Naive thymus-derived CD4-positive, alpha-beta T cell (primary cell): ENCODE results near the gene NAV2. TPM values are rescaled to one million over a fixed set of nuclear protein-coding genes. Genes with fewer than 3 reads are reported as not detected.

Experiments
- ATAC-seq: fragments of 150-1000 bp; cut with Tn5 transposase; 2 replicates; pipeline ENCODE4 v1.10.0; 2021; ENCODE audit warnings: mild to moderate bottlenecking, moderate library complexity
- CTCF ChIA-PET: fragments of 350-600 bp; sonication (Branson Sonifier 250); formaldehyde crosslinking; loops from one replicate; lab custom pipeline; 2021; ENCODE audit warnings: antibody characterized with exemption; lab: Charles Lee
- POLR2A ChIA-PET: fragments of 350-600 bp; sonication (Branson Sonifier 250); formaldehyde crosslinking; loops from one replicate; lab custom pipeline; 2021; ENCODE audit warnings: antibody characterized with exemption, inconsistent platforms; lab: Charles Lee
- DNase-seq, 9 donors: peaks; one replicate each; pipeline versions ENCODE4 v3.0.0 to v3.0.0-alpha.2; 2020 to 2022; ENCODE audit warnings: mixed read lengths in 1 of 9
- H3K27ac ChIP-seq: one replicate; pipeline ENCODE4 v1.7.0; 2013; ENCODE audit warnings: mild to moderate bottlenecking, low read depth, low read length, moderate library complexity
- H3K27me3 ChIP-seq, 2 donors: one replicate each; pipeline ENCODE4 v1.7.0; 2013; ENCODE audit warnings: low read length in 2 of 2, mild to moderate bottlenecking in 2 of 2, moderate library complexity in 2 of 2; ENCODE audit not compliant: control insufficient read depth in 2 of 2, insufficient read depth in 2 of 2
- H3K36me3 ChIP-seq, 3 experiments: 1 replicate in 2 of 3; 2 replicates in 1 of 3; pipeline ENCODE4 v1.7.0; 2013; ENCODE audit warnings: low read length in 3 of 3, mild to moderate bottlenecking in 3 of 3, moderate library complexity in 1 of 3; ENCODE audit not compliant: insufficient read depth in 3 of 3, control insufficient read depth in 2 of 3
- H3K4me1 ChIP-seq, 2 donors: one replicate each; pipeline ENCODE4 v1.7.0; 2013; ENCODE audit warnings: low read length in 2 of 2, mild to moderate bottlenecking in 2 of 2, moderate library complexity in 1 of 2; ENCODE audit not compliant: control insufficient read depth in 2 of 2, insufficient read depth in 2 of 2
- H3K4me3 ChIP-seq: 2 replicates; pipeline ENCODE4 v1.7.0; 2013; ENCODE audit warnings: mild to moderate bottlenecking, low read length
- H3K9me3 ChIP-seq, 3 experiments: 1 replicate in 2 of 3; 2 replicates in 1 of 3; pipeline ENCODE4 v1.7.0; 2013; ENCODE audit warnings: low read length in 3 of 3; ENCODE audit not compliant: control insufficient read depth in 2 of 3
- H3K27ac Mint-ChIP-seq, 9 donors: one replicate each; pipeline ENCODE4 v1.8.0; 2020 to 2022; ENCODE audit warnings: mixed read lengths in 9 of 9, mild to moderate bottlenecking in 8 of 9, moderate library complexity in 5 of 9, inconsistent platforms in 2 of 9
- H3K27me3 Mint-ChIP-seq, 5 donors: one replicate each; pipeline ENCODE4 v1.8.0; 2021 to 2022; ENCODE audit warnings: mixed read lengths in 5 of 5, mild to moderate bottlenecking in 1 of 5
- H3K36me3 Mint-ChIP-seq, 5 donors: one replicate each; pipeline ENCODE4 v1.8.0; 2020 to 2022; ENCODE audit warnings: mixed read lengths in 5 of 5, mild to moderate bottlenecking in 3 of 5, inconsistent platforms in 1 of 5
- H3K4me1 Mint-ChIP-seq, 7 donors: one replicate each; pipeline ENCODE4 v1.8.0; 2020 to 2022; ENCODE audit warnings: mixed read lengths in 7 of 7, mild to moderate bottlenecking in 3 of 7, inconsistent platforms in 1 of 7
- H3K4me3 Mint-ChIP-seq, 10 donors: one replicate each; pipeline ENCODE4 v1.8.0; 2020 to 2022; ENCODE audit warnings: mild to moderate bottlenecking in 10 of 10, mixed read lengths in 10 of 10, moderate library complexity in 6 of 10, inconsistent platforms in 2 of 10
- H3K9me3 Mint-ChIP-seq, 11 donors: one replicate each; pipeline ENCODE4 v1.8.0; 2020 to 2022; ENCODE audit warnings: mixed read lengths in 11 of 11, mild to moderate bottlenecking in 4 of 11, inconsistent platforms in 1 of 11, moderate library complexity in 1 of 11
- intact Hi-C, 2 donors: fragments of 100-400 bp; cut with micrococcal nuclease; formaldehyde crosslinking; loops; one replicate each; pipeline ENCODE4 v1.15.1; 2023
- polyA plus RNA-seq, 2 donors: library from polyadenylated mRNA; unstranded; fragments of 300-500 nt; fragmentation: Illumina TruSeq; gene quantifications; one replicate each; pipeline ENCODE4 v1.2.3, GENCODE V29; 2021
- total RNA-seq, 6 experiments: library from RNA in 5 of 6; stranded (reverse) in 5 of 6; gene quantifications; 1 replicate in 5 of 6; 2 replicates in 1 of 6; pipeline ENCODE4 v1.2.3 and lab custom pipeline; 2021 to 2026

Gene NAV2
- total and polyA plus RNA-seq, 7 experiments from 2014 or later: 0.24 to 2.2 (median 0.48) TPM; not detected in 2

GRCh38 chr11:20088397-20089225, 376.0 kb downstream of the NAV2 start:
- Mint-ChIP-seq H3K9me3 (peaks cover 0 to 3% (median 0%) of the 10 kb centered on the region in 11 donors), H3K27ac (peak overlapping the region in 1 of 9 donors; percentile 42), H3K27me3 (peaks cover 8 to 21% (median 12%) of the 10 kb centered on the region in 5 donors), H3K4me3 (no peak overlapping the region), H3K36me3 (no peaks in the 10 kb centered on the region), H3K4me1 (peaks cover 0 to 14% (median 4%) of the 10 kb centered on the region in 7 donors)
- H3K27ac ChIP-seq: no peak overlapping the region
- ChIA-PET CTCF (no interaction called here), POLR2A (no interaction called here)
- DNase-seq (no peak), ATAC-seq (no peak)
- no peaks in the 10 kb centered on the region for H3K36me3 ChIP-seq
- no peaks in the 10 kb centered on the region for H3K27me3 ChIP-seq
- intact Hi-C loops: no loop called here
- no peaks in the 10 kb centered on the region for H3K4me1 ChIP-seq
- no peaks in the 10 kb centered on the region for H3K9me3 ChIP-seq
- no peak overlapping the region for H3K4me3 ChIP-seq

GRCh38 chr11:20089367-20089766, 376.7 kb downstream of the NAV2 start:
- Mint-ChIP-seq H3K27me3 (peaks cover 8 to 21% (median 10%) of the 10 kb centered on the region in 5 donors), H3K4me3 (no peak overlapping the region), H3K4me1 (peaks cover 0 to 14% (median 0%) of the 10 kb centered on the region in 7 donors), H3K27ac (peak overlapping the region in 1 of 9 donors; percentile 42), H3K36me3 (no peaks in the 10 kb centered on the region), H3K9me3 (peaks cover 0 to 3% (median 0%) of the 10 kb centered on the region in 11 donors)
- H3K4me3 ChIP-seq: no peak overlapping the region
- POLR2A ChIA-PET: no interaction called here
- no peak for DNase-seq
- no peaks in the 10 kb centered on the region for H3K9me3 ChIP-seq
- no peak overlapping the region for H3K27ac ChIP-seq
- intact Hi-C loops: no loop called here
- no peaks in the 10 kb centered on the region for H3K36me3 ChIP-seq
- no peaks in the 10 kb centered on the region for H3K27me3 ChIP-seq
- ATAC-seq: no peak
- no peaks in the 10 kb centered on the region for H3K4me1 ChIP-seq
- CTCF ChIA-PET: no interaction called here

- no peak overlapping the region for H3K4me3 ChIP-seq
- no peaks in the 10 kb centered on the region for H3K36me3 ChIP-seq
- H3K9me3 ChIP-seq: no peaks in the 10 kb centered on the region
- no peaks in the 10 kb centered on the region for H3K4me1 ChIP-seq
- Mint-ChIP-seq H3K36me3 (no peaks in the 10 kb centered on the region), H3K27me3 (peaks cover 8 to 21% (median 14%) of the 10 kb centered on the region in 5 donors), H3K4me3 (no peak overlapping the region), H3K4me1 (peaks cover 0 to 14% (median 0%) of the 10 kb centered on the region in 7 donors), H3K27ac (no peak overlapping the region), H3K9me3 (peaks cover 0 to 3% (median 0%) of the 10 kb centered on the region in 11 donors)
- ChIA-PET POLR2A (no interaction called here), CTCF (no interaction called here)
- intact Hi-C loops: no loop called here
- no peaks in the 10 kb centered on the region for H3K27me3 ChIP-seq
- DNase-seq (no peak), ATAC-seq (no peak)
- H3K27ac ChIP-seq: no peak overlapping the region
Measured at GRCh38 chr11:20089796-20090653, 377.4 kb downstream of the NAV2 start.

GRCh38 chr11:20090654-20091374, 378.2 kb downstream of the NAV2 start:
- peaks cover 0 to 3% (median 0%) of the 10 kb centered on the region in 11 donors for H3K9me3 Mint-ChIP-seq
- peaks cover 8 to 21% (median 14%) of the 10 kb centered on the region in 5 donors for H3K27me3 Mint-ChIP-seq
- no peaks in the 10 kb centered on the region for H3K4me1 ChIP-seq
- no peak overlapping the region for H3K4me3 ChIP-seq
- DNase-seq (no peak), ATAC-seq (no peak)
- no peaks in the 10 kb centered on the region for H3K36me3 ChIP-seq
- H3K27ac Mint-ChIP-seq: no peak overlapping the region
- no peaks in the 10 kb centered on the region for H3K27me3 ChIP-seq
- no peak overlapping the region for H3K27ac ChIP-seq
- peaks cover 0 to 14% (median 0%) of the 10 kb centered on the region in 7 donors for H3K4me1 Mint-ChIP-seq
- no peaks in the 10 kb centered on the region for H3K36me3 Mint-ChIP-seq
- POLR2A ChIA-PET: no interaction called here
- no peak overlapping the region for H3K4me3 Mint-ChIP-seq
- H3K9me3 ChIP-seq: no peaks in the 10 kb centered on the region
- intact Hi-C loops: no loop called here
- CTCF ChIA-PET: no interaction called here

- Histone ChIP-seq H3K4me3 (no peak overlapping the region), H3K27ac (no peak overlapping the region), H3K27me3 (no peaks in the 10 kb centered on the region), H3K36me3 (no peaks in the 10 kb centered on the region), H3K9me3 (no peaks in the 10 kb centered on the region), H3K4me1 (no peaks in the 10 kb centered on the region)
- DNase-seq (no peak), ATAC-seq (no peak)
- intact Hi-C loops: no loop called here
- ChIA-PET CTCF (no interaction called here), POLR2A (no interaction called here)
- H3K27me3 Mint-ChIP-seq: peaks cover 0 to 21% (median 7%) of the 10 kb centered on the region in 5 donors
- no peak overlapping the region for H3K4me3 Mint-ChIP-seq
- no peak overlapping the region for H3K27ac Mint-ChIP-seq
- no peaks in the 10 kb centered on the region for H3K36me3 Mint-ChIP-seq
- H3K9me3 Mint-ChIP-seq: peaks cover 0 to 2% (median 0%) of the 10 kb centered on the region in 11 donors
- H3K4me1 Mint-ChIP-seq: peaks cover 0 to 11% (median 0%) of the 10 kb centered on the region in 7 donors
Measured at GRCh38 chr11:20093775-20094174, 381.1 kb downstream of the NAV2 start.

GRCh38 chr11:20095189-20095588, 382.6 kb downstream of the NAV2 start:
- Mint-ChIP-seq H3K27me3 (peaks cover 0 to 12% (median 5%) of the 10 kb centered on the region in 5 donors), H3K27ac (no peak overlapping the region), H3K4me1 (peaks cover 0 to 8% (median 0%) of the 10 kb centered on the region in 7 donors), H3K36me3 (no peaks in the 10 kb centered on the region), H3K9me3 (peaks cover 0 to 2% (median 0%) of the 10 kb centered on the region in 11 donors), H3K4me3 (no peak overlapping the region)
- CTCF ChIA-PET: interaction anchor here (0.7 kb wide), 1 partner anchor 1752 kb away, joined by 3 read pairs; no protein-coding TSS in a partner anchor
- POLR2A ChIA-PET: no interaction called here
- ATAC-seq (no peak), DNase-seq (no peak)
- H3K4me3 ChIP-seq: no peak overlapping the region
- no peaks in the 10 kb centered on the region for H3K36me3 ChIP-seq
- intact Hi-C loops: no loop called here
- no peaks in the 10 kb centered on the region for H3K9me3 ChIP-seq
- no peaks in the 10 kb centered on the region for H3K27me3 ChIP-seq
- no peak overlapping the region for H3K27ac ChIP-seq
- H3K4me1 ChIP-seq: no peaks in the 10 kb centered on the region
